Immature natural killer cell (primary cell): ENCODE measurements around the gene EED. TPM values are rescaled to one million over a fixed set of nuclear protein-coding genes. Genes with fewer than 3 reads are reported as not detected.
"Not testable (repeated sequence)": the region's sequence is repeated elsewhere in the genome, so short reads cannot be mapped to it uniquely, and the experiment has no call there.

ENCODE experiments used
- DNase-seq, 3 donors: peaks; one replicate each; pipeline ENCODE4 v3.0.0; 2022; ENCODE audit warnings: mixed read lengths in 1 of 3
- H3K27ac Mint-ChIP-seq, 6 donors: one replicate each; pipeline ENCODE4 v1.8.0; 2020; ENCODE audit warnings: mixed read lengths in 6 of 6, mild to moderate bottlenecking in 5 of 6, inconsistent platforms in 4 of 6, moderate library complexity in 3 of 6
- H3K27me3 Mint-ChIP-seq, 3 donors: one replicate each; pipeline ENCODE4 v1.8.0; 2020 to 2021; ENCODE audit warnings: low read depth in 3 of 3, mild to moderate bottlenecking in 3 of 3, mixed read lengths in 3 of 3, moderate library complexity in 3 of 3, inconsistent platforms in 1 of 3
- H3K36me3 Mint-ChIP-seq, 3 donors: one replicate each; pipeline ENCODE4 v1.8.0; 2020; ENCODE audit warnings: mixed read lengths in 3 of 3, inconsistent platforms in 2 of 3, mild to moderate bottlenecking in 2 of 3
- H3K4me1 Mint-ChIP-seq, 2 donors: one replicate each; pipeline ENCODE4 v1.8.0; 2020; ENCODE audit warnings: inconsistent platforms in 2 of 2, mild to moderate bottlenecking in 2 of 2, mixed read lengths in 2 of 2, moderate library complexity in 1 of 2
- H3K4me3 Mint-ChIP-seq, 5 donors: one replicate each; pipeline ENCODE4 v1.8.0; 2020; ENCODE audit warnings: mild to moderate bottlenecking in 5 of 5, mixed read lengths in 5 of 5, inconsistent platforms in 3 of 5, moderate library complexity in 3 of 5
- H3K9me3 Mint-ChIP-seq, 6 donors: one replicate each; pipeline ENCODE4 v1.8.0; 2020; ENCODE audit warnings: mild to moderate bottlenecking in 6 of 6, mixed read lengths in 6 of 6, inconsistent platforms in 4 of 6, moderate library complexity in 3 of 6
- polyA plus RNA-seq, 3 donors: library from polyadenylated mRNA; unstranded; fragments of 300-500 nt; fragmentation: Illumina TruSeq; gene quantifications; one replicate each; pipeline ENCODE4 v1.2.3, GENCODE V29; 2021

The EED gene
- polyA plus RNA-seq, 3 donors from 2014 or later = 1.6 to 15.6 (median 8.3) TPM

DNA sequence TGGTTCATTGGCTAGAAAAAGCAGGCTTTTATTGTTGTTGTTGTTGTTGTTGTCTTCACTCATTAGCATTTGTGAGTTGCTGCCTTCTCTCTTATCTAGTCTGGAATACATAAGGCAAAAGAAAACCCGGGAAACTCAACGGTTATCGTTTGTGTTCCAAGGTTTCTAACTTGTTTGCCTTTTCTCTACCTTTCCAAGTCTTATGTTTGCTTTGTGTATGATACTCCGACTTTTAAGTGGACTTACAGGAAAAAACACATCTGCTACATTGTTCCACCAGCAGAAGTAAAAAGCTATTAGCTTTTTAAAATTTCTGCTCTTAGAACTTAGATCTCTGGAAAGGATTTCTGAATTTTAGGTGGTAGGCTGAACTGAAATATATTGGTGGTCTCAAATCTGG, 30.4 kb downstream of the EED start:
- H3K9me3 Mint-ChIP-seq = no peaks in the 10 kb centered on the region
- no peaks in the 10 kb centered on the region for H3K27me3 Mint-ChIP-seq
- DNase-seq = no peak
- peaks cover 19 to 36% (median 33%) of the 10 kb centered on the region in 3 donors for H3K36me3 Mint-ChIP-seq
- H3K4me1 Mint-ChIP-seq = peaks cover 0 to 2% of the 10 kb centered on the region in 2 donors
- no peak overlapping the region for H3K27ac Mint-ChIP-seq
- H3K4me3 Mint-ChIP-seq = no peak overlapping the region

DNA sequence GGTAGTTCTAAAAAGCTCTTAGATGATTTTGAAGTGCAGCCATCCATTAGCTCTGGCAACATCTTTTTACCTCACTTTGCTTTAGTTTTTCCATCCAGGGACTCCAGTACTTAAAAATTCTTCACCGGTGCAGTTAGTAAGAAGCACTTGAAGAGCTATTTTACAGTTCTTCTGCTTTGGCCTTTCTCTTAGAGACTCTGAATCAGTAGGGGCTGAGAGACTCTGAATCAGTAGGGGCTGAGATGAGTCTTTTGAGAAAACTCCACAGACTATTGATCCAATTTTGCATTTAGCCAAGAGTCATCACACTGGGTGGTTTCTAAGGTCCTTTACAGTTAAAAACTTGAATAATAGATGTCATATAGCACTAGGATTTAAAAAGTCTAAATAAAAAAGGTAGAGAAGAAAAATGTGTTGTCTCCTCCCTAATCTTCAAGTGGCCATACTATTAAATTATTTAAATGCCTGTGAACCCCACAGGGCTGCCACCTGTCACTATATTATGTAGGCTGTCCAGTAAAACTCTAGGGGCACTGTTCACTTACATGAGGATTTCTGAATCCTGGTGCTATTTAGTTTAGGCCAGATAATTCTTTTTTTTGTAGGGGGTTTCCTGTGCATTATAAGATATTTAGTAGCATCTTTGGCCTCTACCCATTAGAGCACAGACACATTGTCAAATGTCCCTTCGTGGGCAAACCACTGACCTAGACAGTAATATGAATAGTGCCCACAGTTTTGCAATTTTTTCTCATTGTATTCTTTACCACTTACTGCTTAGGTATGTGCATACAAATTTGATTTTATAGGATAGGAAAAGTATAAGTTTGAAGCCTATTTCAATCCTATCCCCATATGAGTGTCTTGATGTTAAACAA, 31.2 kb downstream of the EED start:
- H3K4me3 Mint-ChIP-seq = no peak overlapping the region
- peaks cover 0 to 2% of the 10 kb centered on the region in 2 donors for H3K4me1 Mint-ChIP-seq
- H3K9me3 Mint-ChIP-seq = no peaks in the 10 kb centered on the region
- peaks cover 22 to 40% (median 31%) of the 10 kb centered on the region in 3 donors for H3K36me3 Mint-ChIP-seq
- no peak for DNase-seq
- no peaks in the 10 kb centered on the region for H3K27me3 Mint-ChIP-seq
- no peak overlapping the region for H3K27ac Mint-ChIP-seq

DNA sequence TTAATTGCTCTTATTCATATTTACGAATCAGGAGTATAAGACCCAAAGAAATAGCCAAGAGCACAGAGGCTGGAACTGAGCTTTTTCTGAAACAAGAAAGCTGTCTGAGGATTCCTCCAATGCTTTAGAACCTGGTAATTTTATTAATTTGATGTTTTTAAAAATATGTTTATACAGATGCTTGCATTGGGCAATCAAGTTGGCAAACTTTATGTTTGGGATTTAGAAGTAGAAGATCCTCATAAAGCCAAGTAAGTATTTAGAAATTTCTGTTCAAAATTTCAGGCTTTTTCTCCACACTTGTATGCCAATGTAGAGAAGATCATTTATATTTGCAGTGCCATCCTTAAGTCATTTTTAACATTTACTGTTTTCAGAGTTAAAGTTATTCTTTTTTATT, 33.2 kb downstream of the EED start:
- H3K36me3 Mint-ChIP-seq = peaks cover 25 to 35% (median 28%) of the 10 kb centered on the region in 3 donors
- H3K4me1 Mint-ChIP-seq = peaks cover 0 to 9% of the 10 kb centered on the region in 2 donors
- H3K27ac Mint-ChIP-seq = no peak overlapping the region
- no peaks in the 10 kb centered on the region for H3K9me3 Mint-ChIP-seq
- no peak for DNase-seq
- no peaks in the 10 kb centered on the region for H3K27me3 Mint-ChIP-seq
- no peak overlapping the region for H3K4me3 Mint-ChIP-seq

GRCh38 chr11:86278226-86278625, 33.7 kb downstream of the EED start:
- H3K27me3 Mint-ChIP-seq = no peaks in the 10 kb centered on the region
- peaks cover 25 to 33% (median 26%) of the 10 kb centered on the region in 3 donors for H3K36me3 Mint-ChIP-seq
- no peaks in the 10 kb centered on the region for H3K9me3 Mint-ChIP-seq
- no peak overlapping the region for H3K4me3 Mint-ChIP-seq
- no peak overlapping the region for H3K27ac Mint-ChIP-seq
- no peak for DNase-seq
- H3K4me1 Mint-ChIP-seq = peaks cover 0 to 9% of the 10 kb centered on the region in 2 donors

DNA sequence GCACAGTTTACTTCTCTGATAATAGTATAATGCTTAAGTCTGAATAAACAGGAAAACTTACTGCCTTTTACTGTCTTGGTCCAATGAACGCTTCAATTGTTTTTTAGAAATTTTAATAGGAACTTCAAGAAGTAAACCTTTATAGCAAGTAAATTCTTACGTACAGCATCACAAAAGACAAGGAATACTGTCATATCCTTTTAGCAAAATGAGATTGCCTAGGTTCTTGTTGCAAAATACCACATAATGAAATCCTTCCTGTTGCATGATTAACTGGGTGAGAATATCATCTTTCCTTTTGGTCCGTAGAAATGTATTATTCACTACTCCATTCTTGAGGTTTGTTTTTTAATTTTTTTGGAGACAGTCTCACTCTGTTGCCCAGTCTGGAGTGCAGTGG, 35.2 kb downstream of the EED start:
- Mint-ChIP-seq H3K9me3 (no peaks in the 10 kb centered on the region), H3K36me3 (peaks cover 26 to 33% (median 28%) of the 10 kb centered on the region in 3 donors), H3K4me3 (no peak overlapping the region), H3K4me1 (peaks cover 0 to 9% of the 10 kb centered on the region in 2 donors), H3K27ac (no peak overlapping the region), H3K27me3 (no peaks in the 10 kb centered on the region)
- no peak for DNase-seq

DNA sequence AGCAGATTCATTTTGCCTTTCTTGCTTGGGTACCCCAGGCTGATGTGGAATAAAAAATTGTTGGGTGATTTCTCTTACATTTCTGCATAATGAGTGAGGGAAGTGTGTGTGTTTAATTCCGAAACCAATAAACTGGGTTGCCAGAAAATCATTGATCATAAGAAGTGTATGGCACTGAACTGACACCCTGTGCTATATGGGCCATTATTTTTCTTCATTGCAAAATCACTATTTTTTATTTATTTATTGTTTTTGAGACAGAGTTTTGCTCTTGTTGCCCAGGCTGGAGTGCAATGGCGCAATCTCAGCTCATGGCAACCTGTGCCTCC, 42.9 kb downstream of the EED start:
- Mint-ChIP-seq H3K9me3 (no peaks in the 10 kb centered on the region), H3K4me3 (peak overlapping the region in 3 of 5 donors; percentile 11 to 66 (median 14)), H3K27me3 (peaks cover 0 to 2% (median 0%) of the 10 kb centered on the region in 3 donors), H3K36me3 (peaks cover 0 to 3% (median 0%) of the 10 kb centered on the region in 3 donors), H3K4me1 (peaks cover 7% of the 10 kb centered on the region in 2 donors), H3K27ac (peak overlapping the region in 4 of 6 donors; percentile 50 to 89 (median 74))
- no peak for DNase-seq

DNA sequence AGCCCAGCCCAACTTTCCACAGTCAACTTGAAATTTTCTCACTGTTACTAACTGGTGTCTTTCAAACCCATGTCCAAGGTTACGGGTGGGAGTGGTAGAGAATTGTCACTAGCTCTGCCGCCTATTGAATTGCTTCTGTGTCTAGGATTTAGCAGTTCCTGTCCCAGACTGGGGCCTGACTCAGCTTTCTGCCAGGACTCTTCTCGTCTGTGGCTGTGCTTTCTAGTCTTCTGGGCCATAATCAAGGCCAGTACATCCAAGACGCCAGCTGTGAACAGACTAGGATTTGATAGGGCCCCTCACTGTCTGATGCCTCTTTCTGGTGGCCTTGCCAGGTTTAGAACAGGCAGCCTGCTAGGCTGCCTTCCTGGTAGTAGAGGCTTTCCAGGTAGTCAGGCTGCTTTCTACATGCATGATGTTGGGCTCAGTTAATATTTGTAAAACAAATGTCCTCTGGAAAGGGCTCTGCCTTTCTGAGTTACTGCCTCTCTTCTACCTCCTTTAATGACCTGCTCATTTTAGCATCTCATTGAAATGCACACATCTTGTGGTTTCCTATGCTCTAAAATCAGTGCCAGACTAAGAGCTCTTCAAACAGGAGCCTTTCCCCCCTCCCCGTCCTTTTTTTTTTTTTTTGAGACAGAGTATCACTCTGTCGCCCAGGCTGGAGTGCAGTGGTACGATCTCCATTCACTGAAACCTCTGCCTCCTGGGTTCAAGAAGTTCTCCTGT, 44.4 kb downstream of the EED start:
- DNase-seq = no peak
- peaks cover 0 to 2% (median 0%) of the 10 kb centered on the region in 3 donors for H3K27me3 Mint-ChIP-seq
- no peaks in the 10 kb centered on the region for H3K9me3 Mint-ChIP-seq
- peak overlapping the region in 1 of 6 donors; percentile 45 for H3K27ac Mint-ChIP-seq
- H3K4me1 Mint-ChIP-seq = peaks cover 7% of the 10 kb centered on the region in 2 donors
- no peak overlapping the region for H3K4me3 Mint-ChIP-seq
- H3K36me3 Mint-ChIP-seq = peaks cover 0 to 3% (median 0%) of the 10 kb centered on the region in 3 donors

DNA sequence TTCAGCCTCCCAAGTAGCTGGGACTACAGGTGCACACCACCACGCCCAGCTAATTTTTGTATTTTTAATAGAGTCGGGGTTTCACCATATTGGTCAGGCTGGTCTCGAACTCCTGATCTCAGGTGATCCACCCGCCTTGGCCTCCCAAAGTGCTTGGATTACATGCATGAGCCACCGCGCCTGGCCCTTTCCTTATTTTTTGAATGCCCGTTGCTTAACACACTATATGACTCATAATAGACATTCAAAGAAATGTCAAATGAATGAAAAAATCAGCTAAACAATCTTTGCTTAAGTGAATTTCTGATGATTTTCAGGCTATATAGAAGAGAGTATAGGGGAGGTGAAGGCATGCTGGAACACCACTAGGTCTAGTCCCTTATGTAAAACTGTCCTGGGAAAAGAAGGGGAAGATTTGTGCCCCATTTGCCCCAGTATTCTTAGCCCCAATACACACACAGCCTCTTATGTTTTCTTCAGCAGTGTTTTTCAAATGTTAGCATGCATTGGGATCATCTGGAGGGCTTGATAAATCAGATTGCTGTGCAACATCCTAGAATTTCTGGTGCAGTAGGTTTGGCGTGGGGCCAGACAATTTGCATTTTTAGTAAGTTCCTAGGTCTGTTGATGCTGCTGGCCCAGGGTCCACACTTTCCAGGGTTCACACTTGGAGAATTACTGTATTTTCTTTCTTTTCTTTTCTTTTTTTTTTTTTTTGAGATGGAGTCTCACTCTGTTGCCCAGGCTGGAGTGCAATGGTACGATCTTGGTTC, 45.1 kb downstream of the EED start:
- H3K4me3 Mint-ChIP-seq = not testable (repeated sequence)

GRCh38 chr11:86291466-86292262, 47.1 kb downstream of the EED start:
- Mint-ChIP-seq H3K36me3 (no peaks in the 10 kb centered on the region), H3K27ac (peak overlapping the region in 1 of 6 donors; percentile 14), H3K4me3 (no peak overlapping the region), H3K9me3 (no peaks in the 10 kb centered on the region), H3K4me1 (peaks cover 5 to 7% of the 10 kb centered on the region in 2 donors), H3K27me3 (peaks cover 0 to 2% (median 0%) of the 10 kb centered on the region in 3 donors)
- peak; percentile 39 to 50 (median 40) for DNase-seq

More for the DNA sequence above, 45.1 kb downstream of the EED start:
- not testable (repeated sequence) for H3K27me3 Mint-ChIP-seq, H3K27ac Mint-ChIP-seq, DNase-seq, H3K36me3 Mint-ChIP-seq, H3K9me3 Mint-ChIP-seq, H3K4me1 Mint-ChIP-seq

- no peaks in the 10 kb centered on the region for H3K4me1 Mint-ChIP-seq
- no peak overlapping the region for H3K27ac Mint-ChIP-seq
- no peaks in the 10 kb centered on the region for H3K9me3 Mint-ChIP-seq
- H3K4me3 Mint-ChIP-seq = no peak overlapping the region
- DNase-seq = no peak
- no peaks in the 10 kb centered on the region for H3K36me3 Mint-ChIP-seq
- peaks cover 0 to 2% (median 0%) of the 10 kb centered on the region in 3 donors for H3K27me3 Mint-ChIP-seq
These were observed 48.5 kb downstream of the EED start for GRCh38 chr11:86292912-86293616.

DNA sequence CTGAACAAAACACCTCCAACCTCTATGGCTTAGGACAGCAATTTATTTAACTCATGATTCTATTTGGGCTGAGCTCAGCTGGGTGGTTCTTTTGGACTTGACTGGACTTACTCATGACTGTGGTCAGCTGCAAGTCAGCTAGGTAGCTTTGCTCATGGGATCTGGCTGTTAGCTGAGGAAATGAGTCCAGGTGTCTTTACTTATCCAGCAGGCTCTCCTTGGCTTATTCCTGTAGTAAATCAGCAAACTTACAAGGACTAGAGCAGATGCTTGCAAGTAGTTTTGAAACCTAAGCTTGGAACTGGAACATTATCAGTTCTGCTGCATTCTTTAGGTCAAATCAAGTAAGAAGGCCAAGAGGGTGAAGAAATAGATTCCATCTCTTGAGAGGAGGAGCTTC, 49.5 kb downstream of the EED start:
- Mint-ChIP-seq H3K4me1 (no peaks in the 10 kb centered on the region), H3K27me3 (peaks cover 0 to 2% (median 0%) of the 10 kb centered on the region in 3 donors), H3K4me3 (no peak overlapping the region), H3K27ac (no peak overlapping the region), H3K36me3 (no peaks in the 10 kb centered on the region), H3K9me3 (no peaks in the 10 kb centered on the region)
- no peak for DNase-seq

GRCh38 chr11:86301742-86302091, 57.2 kb downstream of the EED start:
- H3K27me3 Mint-ChIP-seq = peaks cover 0 to 3% (median 2%) of the 10 kb centered on the region in 3 donors
- peak overlapping the region; percentile 97 to 100 (median 99) for H3K4me3 Mint-ChIP-seq
- no peak for DNase-seq
- peaks cover 25 to 39% of the 10 kb centered on the region in 2 donors for H3K4me1 Mint-ChIP-seq
- peak overlapping the region; percentile 88 to 99 (median 97) for H3K27ac Mint-ChIP-seq
- H3K9me3 Mint-ChIP-seq = no peaks in the 10 kb centered on the region
- peaks cover 0 to 4% (median 0%) of the 10 kb centered on the region in 3 donors for H3K36me3 Mint-ChIP-seq
